HG02678 (cell line): ENCODE results near the gene DOCK3.
"Not testable (repeated sequence)": the region's sequence is repeated elsewhere in the genome, so short reads cannot be mapped to it uniquely, and the experiment has no call there.

Experiments
- ATAC-seq: cut with Tn5 transposase; IDR thresholded peaks from one replicate; pipeline ENCODE4 v1.9.1; 2021; ENCODE audit warnings: mild to moderate bottlenecking, moderate library complexity; ENCODE audit not compliant: unreplicated experiment

The DOCK3 gene

GRCh38 chr3:51191768-51192167 lies 517.0 kb downstream of the DOCK3 start:
- ATAC-seq, result no peak

GRCh38 chr3:51198477-51198876 lies 523.8 kb downstream of the DOCK3 start:
- ATAC-seq, result no peak

DNA sequence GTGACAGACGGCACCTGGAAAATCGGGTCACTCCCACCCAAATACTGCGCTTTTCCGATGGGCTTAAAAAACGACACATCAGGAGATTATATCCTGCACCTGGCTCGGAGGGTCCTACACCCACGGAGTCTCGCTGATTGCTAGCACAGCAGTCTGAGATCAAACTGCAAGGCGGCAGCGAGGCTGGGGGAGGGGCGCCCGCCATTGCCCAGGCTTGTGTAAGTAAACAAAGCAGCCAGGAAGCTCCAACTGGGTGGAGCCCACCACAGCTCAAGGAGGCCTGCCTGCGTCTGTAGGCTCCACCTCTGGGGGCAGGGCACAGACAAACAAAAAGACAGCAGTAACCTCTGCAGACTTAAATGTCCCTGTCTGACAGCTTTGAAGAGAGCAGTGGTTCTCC lies 524.6 kb downstream of the DOCK3 start:
- ATAC-seq, result not testable (repeated sequence)

DNA sequence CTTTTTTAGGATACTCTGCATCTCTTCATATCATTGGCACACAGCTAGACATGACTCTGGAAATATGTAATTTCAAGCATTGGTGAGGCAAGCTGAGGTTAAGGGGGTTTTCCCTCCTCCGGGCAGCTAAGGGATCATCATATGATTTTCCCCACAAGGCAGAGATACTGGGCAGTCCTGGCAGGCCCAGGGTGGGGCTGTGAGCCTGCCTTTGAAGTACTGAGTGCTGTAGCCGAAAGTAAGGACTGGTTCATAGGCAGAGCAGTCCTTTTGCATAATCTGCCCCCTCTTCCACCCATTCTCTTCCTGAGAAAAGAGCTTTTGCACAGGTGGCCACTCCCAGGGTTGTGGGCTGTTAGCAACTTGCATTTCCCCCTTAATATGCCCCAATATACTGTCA lies 541.6 kb downstream of the DOCK3 start:
- ATAC-seq, result no peak

DNA sequence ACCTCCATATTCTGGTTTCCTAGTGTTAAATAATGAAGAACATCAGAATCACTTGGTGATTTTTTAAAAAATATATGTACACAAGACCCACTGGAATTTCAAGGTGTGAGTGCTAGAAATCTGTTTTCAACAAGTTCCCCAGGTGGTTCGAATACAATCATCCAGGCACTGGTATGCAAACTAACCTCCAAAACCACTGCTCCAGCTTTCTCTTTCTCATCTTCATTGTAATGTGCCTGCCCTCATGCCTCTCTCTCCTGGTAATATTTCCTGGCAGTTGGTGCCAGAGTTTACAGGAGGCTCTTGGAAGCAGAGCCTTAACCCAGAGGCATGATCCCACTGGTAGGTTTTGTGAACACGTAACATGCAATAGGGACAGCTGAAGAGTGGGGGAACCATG lies 547.2 kb downstream of the DOCK3 start:
- no peak for ATAC-seq

- no peak for ATAC-seq
Observed at GRCh38 chr3:51224283-51224682, 549.6 kb downstream of the DOCK3 start.

DNA sequence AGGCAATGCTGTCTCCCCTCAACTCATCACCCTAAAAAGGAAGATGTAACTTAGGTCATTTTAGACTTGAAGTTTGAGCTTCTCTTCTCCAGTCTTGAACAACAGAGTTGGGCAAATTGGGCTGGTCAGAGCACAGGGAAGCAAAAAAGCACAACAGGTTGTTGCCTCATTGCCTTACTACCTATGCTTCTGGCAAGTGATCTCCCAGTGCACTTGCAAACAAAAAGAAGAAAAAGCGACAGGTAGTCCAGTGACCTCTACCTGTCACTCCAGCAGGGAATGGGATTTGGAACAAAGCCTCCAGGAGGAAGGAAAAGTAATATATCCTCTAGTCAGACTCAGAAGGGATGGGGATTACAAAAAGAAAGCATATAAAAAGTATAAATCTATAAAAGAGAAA lies 550.1 kb downstream of the DOCK3 start:
- ATAC-seq, result no peak

GRCh38 chr3:51242939-51243338 lies 568.2 kb downstream of the DOCK3 start:
- ATAC-seq, result no peak

GRCh38 chr3:51243924-51244323 lies 569.2 kb downstream of the DOCK3 start:
- ATAC-seq, result no peak

GRCh38 chr3:51245867-51246266 lies 571.1 kb downstream of the DOCK3 start:
- no peak for ATAC-seq

GRCh38 chr3:51257870-51258269 lies 583.1 kb downstream of the DOCK3 start:
- no peak for ATAC-seq

DNA sequence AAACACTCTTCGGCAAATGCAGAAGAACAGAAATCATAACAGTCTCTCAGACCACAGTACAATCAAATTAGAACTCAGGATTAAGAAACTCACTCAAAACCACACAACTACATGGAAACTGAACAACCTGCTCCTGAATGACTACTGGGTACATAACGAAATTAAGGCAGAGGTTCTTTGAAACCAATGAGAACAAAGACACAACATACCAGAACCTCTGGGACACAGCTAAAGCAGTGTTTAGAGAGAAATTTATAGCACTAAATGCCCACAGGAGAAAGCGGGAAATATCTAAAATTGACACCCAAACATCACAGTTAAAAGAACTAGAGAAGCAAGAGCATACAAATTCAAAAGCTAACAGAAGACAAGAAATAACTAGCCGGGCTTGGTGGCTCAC lies 589.4 kb downstream of the DOCK3 start:
- ATAC-seq, result not testable (repeated sequence)

DNA sequence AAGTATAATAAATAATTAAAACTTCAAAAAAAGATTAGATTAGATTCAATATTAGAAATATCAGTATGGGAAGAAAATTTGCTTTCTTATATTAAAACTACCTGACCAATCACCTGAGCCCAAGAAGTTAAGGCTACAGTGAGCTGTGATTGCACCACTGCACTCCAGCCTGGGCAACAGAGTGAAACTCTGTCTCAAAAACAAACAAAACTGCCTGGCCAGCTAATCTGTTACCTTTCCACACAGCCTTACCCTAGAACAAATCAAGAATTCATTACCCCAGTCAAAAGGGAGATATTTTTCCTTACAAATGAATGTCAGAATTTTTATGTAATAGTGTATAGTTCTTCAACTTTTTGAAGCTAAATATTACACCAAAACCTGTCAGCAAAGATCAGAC lies 593.4 kb downstream of the DOCK3 start:
- no peak for ATAC-seq

GRCh38 chr3:51269466-51269865 lies 594.7 kb downstream of the DOCK3 start:
- ATAC-seq, result no peak

DNA sequence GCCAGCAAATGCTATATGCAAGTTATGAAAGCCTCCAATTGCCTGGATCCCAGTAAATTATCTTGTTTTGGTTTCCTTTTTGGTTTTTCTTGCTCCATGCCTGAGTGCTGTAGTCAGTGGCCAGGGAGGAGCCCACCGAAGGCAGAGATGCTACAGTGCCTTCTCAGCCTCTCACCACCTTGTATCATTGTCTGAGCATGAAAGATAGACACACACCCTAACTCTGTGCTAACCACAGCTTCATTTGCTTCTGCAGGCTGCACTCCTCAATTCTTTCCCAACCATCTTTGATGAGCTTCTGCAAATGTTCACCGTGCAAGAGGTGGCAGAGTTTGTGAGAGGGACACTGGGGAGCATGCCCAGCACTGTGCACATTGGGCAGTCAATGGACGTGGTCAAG lies 595.8 kb downstream of the DOCK3 start:
- no peak for ATAC-seq

DNA sequence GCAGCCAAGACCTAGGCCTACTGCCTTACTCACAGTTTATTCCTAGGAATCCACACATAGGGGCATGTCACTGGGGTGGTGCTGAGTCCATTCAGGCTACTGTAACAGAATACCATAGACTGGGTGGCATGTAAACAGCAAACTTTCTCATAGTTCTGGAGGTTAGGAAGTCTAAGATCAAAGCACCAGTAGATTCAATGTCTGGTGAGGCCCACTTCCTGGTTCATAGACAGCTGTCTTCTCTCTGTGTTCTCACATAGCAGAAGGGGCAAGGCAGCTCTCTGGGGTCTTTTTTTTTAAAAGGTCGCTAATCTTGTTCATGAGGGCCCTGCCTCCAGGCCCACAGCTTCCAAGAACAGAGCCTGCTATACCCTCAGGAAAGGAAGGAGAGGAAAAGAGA lies 596.4 kb downstream of the DOCK3 start:
- no peak for ATAC-seq

GRCh38 chr3:51274052-51274451 lies 599.3 kb downstream of the DOCK3 start:
- ATAC-seq, result no peak

GRCh38 chr3:51275111-51275805 lies 600.5 kb downstream of the DOCK3 start:
- no peak for ATAC-seq

DNA sequence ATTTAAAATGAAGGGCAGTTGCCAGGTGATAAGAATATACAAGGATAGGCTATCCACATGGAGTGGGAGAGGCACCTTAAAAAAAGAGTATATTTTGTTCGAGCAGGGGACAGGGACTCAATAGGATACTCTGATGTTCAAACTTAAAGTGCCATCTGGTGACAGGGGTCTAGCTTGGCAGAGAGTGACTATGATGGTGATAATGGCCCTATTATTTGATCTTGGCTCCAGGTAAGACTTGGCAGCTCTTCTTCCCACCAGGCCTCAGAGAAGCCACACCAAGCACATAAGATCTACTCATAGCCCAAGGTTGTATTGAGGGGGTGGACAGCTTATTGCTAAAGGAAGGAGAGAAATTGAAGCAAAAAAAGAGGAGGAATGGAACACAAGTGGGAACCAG lies 601.3 kb downstream of the DOCK3 start:
- ATAC-seq, result no peak

DNA sequence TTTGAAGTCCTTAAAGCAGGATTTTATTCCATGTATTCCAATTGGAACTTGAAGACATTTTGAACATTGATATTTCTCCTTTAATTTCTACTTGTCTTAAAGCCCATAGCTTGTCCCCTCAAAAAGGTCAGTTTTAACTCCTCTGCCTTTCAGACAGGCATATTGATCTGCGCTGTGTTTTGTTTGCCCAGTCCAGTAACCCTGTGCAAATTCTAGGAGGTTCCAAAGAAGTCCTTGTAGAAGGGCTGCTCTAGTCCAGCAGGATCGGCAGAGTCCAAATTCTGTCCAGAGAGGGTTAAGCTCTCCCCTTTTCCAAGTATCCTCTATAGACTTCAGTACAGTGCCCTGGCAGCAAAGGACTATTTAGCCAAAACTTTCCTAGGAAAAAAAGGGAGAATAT lies 604.7 kb downstream of the DOCK3 start:
- ATAC-seq, result no peak

GRCh38 chr3:51280176-51280575 lies 605.4 kb downstream of the DOCK3 start:
- no peak for ATAC-seq

GRCh38 chr3:51282931-51283330 lies 608.2 kb downstream of the DOCK3 start:
- no peak for ATAC-seq

DNA sequence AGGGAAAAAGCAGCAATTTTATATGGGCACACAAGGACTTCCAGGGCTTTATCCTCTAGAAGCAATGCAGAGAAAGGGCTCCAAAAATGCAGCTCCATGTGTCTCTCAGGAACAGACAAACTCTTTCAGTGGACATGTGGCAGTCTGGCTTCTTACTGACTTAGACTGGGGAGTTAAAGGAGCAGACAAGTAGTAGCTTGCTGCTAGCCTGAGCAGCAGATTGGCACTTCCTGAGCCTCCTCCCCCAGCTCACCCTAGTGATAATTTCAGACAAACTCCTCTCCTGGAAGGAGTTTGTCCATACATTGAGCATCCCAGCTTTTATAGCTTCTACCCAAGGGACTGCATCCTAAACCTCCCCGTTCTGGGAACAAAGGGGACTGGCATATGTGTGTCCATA lies 608.7 kb downstream of the DOCK3 start:
- no peak for ATAC-seq
